DMS53 treated with DMSO at 0.1 percent for 48 hours (cell line): ENCODE data around the gene ARMH3.
"Not testable (repeated sequence)": the region's sequence is repeated elsewhere in the genome, so short reads cannot be mapped to it uniquely, and the experiment has no call there.

Experiments
- DNase-seq: peaks from one replicate; lab custom pipeline; 2025; ENCODE audit not compliant: unreplicated experiment; lab: John Stamatoyannopoulos, UW

The ARMH3 gene

GRCh38 chr10:102046095-102046494 is 9.9 kb downstream of the ARMH3 start:
- no peak for DNase-seq

GRCh38 chr10:102045292-102045691 is 10.7 kb downstream of the ARMH3 start:
- no peak for DNase-seq

GRCh38 chr10:102040305-102041050 is 15.5 kb downstream of the ARMH3 start:
- no peak for DNase-seq

- no peak for DNase-seq
Measured at GRCh38 chr10:102038410-102038809, 17.6 kb downstream of the ARMH3 start.

- not testable (repeated sequence) for DNase-seq
Measured at GRCh38 chr10:102035807-102036206, 20.2 kb downstream of the ARMH3 start.

GRCh38 chr10:102033787-102034186 is 22.2 kb downstream of the ARMH3 start:
- DNase-seq = no peak

GRCh38 chr10:102027261-102027660 is 28.7 kb downstream of the ARMH3 start:
- no peak for DNase-seq

- DNase-seq = no peak
Measured at GRCh38 chr10:102024799-102025198, 31.2 kb downstream of the ARMH3 start.

GRCh38 chr10:102020938-102021337 is 35.0 kb downstream of the ARMH3 start:
- DNase-seq = no peak

GRCh38 chr10:102017295-102017694 is 38.7 kb downstream of the ARMH3 start:
- DNase-seq = no peak

GRCh38 chr10:102016416-102016815 is 39.6 kb downstream of the ARMH3 start:
- no peak for DNase-seq

- no peak for DNase-seq
Measured at GRCh38 chr10:102010961-102011360, 45.0 kb downstream of the ARMH3 start.

- peak; percentile 74 for DNase-seq
Measured at GRCh38 chr10:102009801-102010425, 46.1 kb downstream of the ARMH3 start.

- no peak for DNase-seq
Measured at GRCh38 chr10:102007796-102008195, 48.2 kb downstream of the ARMH3 start.

GRCh38 chr10:102007031-102007430 is 48.9 kb downstream of the ARMH3 start:
- not testable (repeated sequence) for DNase-seq

- no peak for DNase-seq
Measured at GRCh38 chr10:102004376-102004775, 51.6 kb downstream of the ARMH3 start.

- DNase-seq = no peak
Measured at GRCh38 chr10:102003541-102003940, 52.4 kb downstream of the ARMH3 start.

- no peak for DNase-seq
Measured at GRCh38 chr10:102001435-102002068, 54.4 kb downstream of the ARMH3 start.

- DNase-seq = no peak
Measured at GRCh38 chr10:101997803-101998202, 58.2 kb downstream of the ARMH3 start.

- peak; percentile 34 for DNase-seq
Measured at GRCh38 chr10:101995451-101996063, 60.4 kb downstream of the ARMH3 start.

- DNase-seq = no peak
Measured at GRCh38 chr10:101993651-101994200, 62.2 kb downstream of the ARMH3 start.
